ENCODE data around the gene WWC2.

DNA sequence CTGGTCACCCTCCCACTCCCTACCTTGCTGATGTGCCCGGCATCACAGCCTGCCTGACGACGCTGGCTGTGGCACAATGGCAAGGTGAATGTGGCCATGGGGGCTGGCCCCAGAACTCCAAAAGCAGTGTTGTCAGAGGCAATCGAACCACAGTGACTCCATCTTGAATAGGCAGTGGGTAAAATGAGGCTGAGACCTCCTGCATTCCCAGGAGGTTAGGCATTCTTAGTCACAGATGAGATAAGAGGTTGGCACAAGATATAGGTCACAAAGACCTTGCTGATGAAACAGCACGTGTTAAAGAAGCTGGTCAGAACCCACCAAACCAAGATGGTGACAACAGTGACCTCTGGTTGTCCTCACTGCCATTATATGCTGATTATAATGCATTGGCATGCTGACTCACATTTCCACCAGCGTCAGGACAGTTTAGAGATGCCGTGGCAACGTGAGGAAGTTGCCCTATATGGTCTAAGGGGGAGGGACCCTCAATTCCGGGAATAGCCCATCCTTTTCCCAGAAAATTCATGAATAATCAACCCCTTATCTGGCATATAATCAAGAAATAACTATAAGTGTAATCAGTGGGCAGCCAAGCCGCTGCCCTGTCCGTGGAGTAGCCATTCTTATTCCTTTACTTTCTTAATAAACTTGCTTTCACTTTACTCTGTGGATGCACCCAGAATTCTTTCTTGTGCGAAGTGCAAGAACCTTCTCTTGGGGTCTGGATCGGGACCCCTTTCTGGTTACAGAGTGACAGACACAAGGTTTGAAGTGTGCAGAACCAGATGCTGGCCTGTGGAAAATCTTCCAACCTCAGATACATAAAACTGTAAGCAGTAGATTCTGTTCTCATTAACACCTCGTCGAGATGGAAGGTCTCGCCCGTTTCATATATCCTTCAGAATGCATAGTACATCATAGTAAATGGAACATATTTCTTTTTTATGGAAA is 249.9 kb downstream of the WWC2 start:
- TF ChIP-seq, protein P1, sequence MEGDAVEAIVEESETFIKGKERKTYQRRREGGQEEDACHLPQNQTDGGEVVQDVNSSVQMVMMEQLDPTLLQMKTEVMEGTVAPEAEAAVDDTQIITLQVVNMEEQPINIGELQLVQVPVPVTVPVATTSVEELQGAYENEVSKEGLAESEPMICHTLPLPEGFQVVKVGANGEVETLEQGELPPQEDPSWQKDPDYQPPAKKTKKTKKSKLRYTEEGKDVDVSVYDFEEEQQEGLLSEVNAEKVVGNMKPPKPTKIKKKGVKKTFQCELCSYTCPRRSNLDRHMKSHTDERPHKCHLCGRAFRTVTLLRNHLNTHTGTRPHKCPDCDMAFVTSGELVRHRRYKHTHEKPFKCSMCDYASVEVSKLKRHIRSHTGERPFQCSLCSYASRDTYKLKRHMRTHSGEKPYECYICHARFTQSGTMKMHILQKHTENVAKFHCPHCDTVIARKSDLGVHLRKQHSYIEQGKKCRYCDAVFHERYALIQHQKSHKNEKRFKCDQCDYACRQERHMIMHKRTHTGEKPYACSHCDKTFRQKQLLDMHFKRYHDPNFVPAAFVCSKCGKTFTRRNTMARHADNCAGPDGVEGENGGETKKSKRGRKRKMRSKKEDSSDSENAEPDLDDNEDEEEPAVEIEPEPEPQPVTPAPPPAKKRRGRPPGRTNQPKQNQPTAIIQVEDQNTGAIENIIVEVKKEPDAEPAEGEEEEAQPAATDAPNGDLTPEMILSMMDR (conservative IDR thresholded peaks at IDR 0.05; ENCODE audit: low read depth, low read length): no peak
- TF ChIP-seq EZH2 (IDR thresholded peaks at IDR 0.05; ENCODE audit: borderline replicate concordance, low read depth, low read length, poor library complexity, severe bottlenecking): no peak
